Right atrium auricular region (tissue), 2 donors: ENCODE results near the gene KRI1. TPM values are rescaled to one million over a fixed set of nuclear protein-coding genes. Genes with fewer than 3 reads are reported as not detected.

Source experiments
- DNase-seq: peaks from one replicate; pipeline ENCODE4 v3.0.0-alpha.2; 2019; ENCODE audit warnings: low spot score
- H3K27ac ChIP-seq, 2 donors: fragments of 200-600 bp; sonication (generic); 1 replicate in 1 of 2; 2 replicates in 1 of 2; pipeline ENCODE4 v1.5.1; 2016 to 2019
- H3K27me3 ChIP-seq, 2 donors: fragments of 200-600 bp; sonication (generic); one replicate each; pipeline versions ENCODE4 v1.5.1 to v1.6.0; 2017 to 2019
- H3K36me3 ChIP-seq: fragments of 200-600 bp; sonication (generic); one replicate; pipeline ENCODE4 v1.5.1; 2016
- H3K4me1 ChIP-seq, 2 donors: fragments of 200-600 bp; sonication (generic); one replicate each; pipeline versions ENCODE4 v1.5.1 to v1.6.0; 2017 to 2019
- H3K4me3 ChIP-seq, 2 donors: fragments of 200-600 bp; sonication (generic); 1 replicate in 1 of 2; 2 replicates in 1 of 2; pipeline ENCODE4 v1.5.1; 2017 to 2019; ENCODE audit warnings: mild to moderate bottlenecking in 1 of 2, moderate library complexity in 1 of 2
- H3K9me3 ChIP-seq, 2 donors: fragments of 200-600 bp; sonication (generic); one replicate each; pipeline ENCODE4 v1.5.1; 2019
- total RNA-seq, 2 donors: library from RNA; depleted of rRNA; stranded (reverse); fragments of >200 nt; gene quantifications; one replicate each; pipeline ENCODE4 v1.1.0, GENCODE V29; 2016
- TF ChIP-seq, protein P1 (sequence below), 2 donors: fragments of 200-600 bp; sonication (generic); IDR thresholded peaks; one replicate each; pipeline ENCODE4 v1.5.1; 2019; ENCODE audit warnings: antibody characterized with exemption in 2 of 2

The KRI1 gene
- total RNA-seq, 2 donors from 2014 or later: 9.6 to 10.3 TPM

- Histone ChIP-seq H3K4me3 (peak overlapping the region; percentile 54 to 95), H3K27me3 (no peaks in the 10 kb centered on the region), H3K9me3 (no peaks in the 10 kb centered on the region), H3K36me3 (peaks cover 7% of the 10 kb centered on the region), H3K27ac (peak overlapping the region; percentile 80 to 90), H3K4me1 (peaks cover 0 to 42% of the 10 kb centered on the region in 2 donors)
- DNase-seq: no peak
- TF ChIP-seq, protein P1, sequence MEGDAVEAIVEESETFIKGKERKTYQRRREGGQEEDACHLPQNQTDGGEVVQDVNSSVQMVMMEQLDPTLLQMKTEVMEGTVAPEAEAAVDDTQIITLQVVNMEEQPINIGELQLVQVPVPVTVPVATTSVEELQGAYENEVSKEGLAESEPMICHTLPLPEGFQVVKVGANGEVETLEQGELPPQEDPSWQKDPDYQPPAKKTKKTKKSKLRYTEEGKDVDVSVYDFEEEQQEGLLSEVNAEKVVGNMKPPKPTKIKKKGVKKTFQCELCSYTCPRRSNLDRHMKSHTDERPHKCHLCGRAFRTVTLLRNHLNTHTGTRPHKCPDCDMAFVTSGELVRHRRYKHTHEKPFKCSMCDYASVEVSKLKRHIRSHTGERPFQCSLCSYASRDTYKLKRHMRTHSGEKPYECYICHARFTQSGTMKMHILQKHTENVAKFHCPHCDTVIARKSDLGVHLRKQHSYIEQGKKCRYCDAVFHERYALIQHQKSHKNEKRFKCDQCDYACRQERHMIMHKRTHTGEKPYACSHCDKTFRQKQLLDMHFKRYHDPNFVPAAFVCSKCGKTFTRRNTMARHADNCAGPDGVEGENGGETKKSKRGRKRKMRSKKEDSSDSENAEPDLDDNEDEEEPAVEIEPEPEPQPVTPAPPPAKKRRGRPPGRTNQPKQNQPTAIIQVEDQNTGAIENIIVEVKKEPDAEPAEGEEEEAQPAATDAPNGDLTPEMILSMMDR (IDR thresholded peaks at IDR 0.05): no peak
These were observed 713 bp downstream of the KRI1 start for GRCh38 chr19:10565028-10565566.

DNA sequence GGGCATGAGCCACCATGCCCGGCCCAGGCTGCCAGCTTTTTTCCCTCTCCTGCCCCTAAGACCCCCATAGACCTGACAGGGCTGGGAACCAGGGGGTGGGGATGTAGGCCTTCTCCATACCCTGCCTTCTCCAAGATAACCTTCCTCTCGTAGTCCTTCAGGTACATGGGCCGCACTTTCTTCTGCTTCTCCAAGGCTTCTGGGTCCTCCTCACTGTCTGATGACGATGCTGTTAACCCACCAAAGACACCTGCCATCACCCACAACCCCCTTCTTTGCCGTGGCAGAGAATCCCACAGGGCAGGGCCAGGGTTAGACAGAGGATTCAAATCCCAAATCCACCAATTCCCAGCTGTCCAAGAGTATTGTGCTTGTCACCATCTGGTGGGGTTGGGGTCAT is 3.2 kb downstream of the KRI1 start:
- H3K36me3 ChIP-seq: peaks cover 25% of the 10 kb centered on the region
- no peaks in the 10 kb centered on the region for H3K9me3 ChIP-seq
- no peaks in the 10 kb centered on the region for H3K27me3 ChIP-seq
- DNase-seq: no peak
- peaks cover 0 to 27% of the 10 kb centered on the region in 2 donors for H3K4me1 ChIP-seq
- no peak overlapping the region for H3K27ac ChIP-seq
- TF ChIP-seq, protein P1 (IDR thresholded peaks at IDR 0.05): no peak
- no peak overlapping the region for H3K4me3 ChIP-seq

DNA sequence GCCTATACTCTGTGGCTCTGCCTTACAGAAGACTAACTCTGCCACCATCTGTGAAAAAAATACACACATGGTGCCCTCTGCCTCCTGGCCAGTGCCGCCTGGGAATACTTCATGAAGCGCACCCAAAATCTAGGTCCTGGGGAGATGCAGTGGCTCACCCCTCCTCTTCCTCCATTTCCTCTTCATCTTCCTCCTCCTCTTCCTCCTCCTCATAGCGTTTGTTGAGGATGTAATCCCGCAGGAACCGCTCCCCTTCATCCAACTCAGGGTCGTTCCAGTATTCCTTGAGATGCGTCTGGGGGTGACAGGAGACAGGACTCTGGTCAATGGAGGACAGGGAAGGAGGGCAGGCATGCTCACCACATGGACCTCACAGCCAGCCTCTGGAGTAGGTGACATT is 5.7 kb downstream of the KRI1 start:
- no peak for DNase-seq
- Histone ChIP-seq H3K27ac (no peak overlapping the region), H3K9me3 (no peaks in the 10 kb centered on the region), H3K27me3 (no peaks in the 10 kb centered on the region), H3K4me1 (peaks cover 0 to 8% of the 10 kb centered on the region in 2 donors), H3K36me3 (peaks cover 48% of the 10 kb centered on the region), H3K4me3 (no peak overlapping the region)
- TF ChIP-seq, protein P1 (IDR thresholded peaks at IDR 0.05): no peak

GRCh38 chr19:10557603-10558197 is 8.1 kb downstream of the KRI1 start:
- Histone ChIP-seq H3K9me3 (no peaks in the 10 kb centered on the region), H3K4me1 (no peaks in the 10 kb centered on the region), H3K27me3 (no peaks in the 10 kb centered on the region), H3K27ac (no peak overlapping the region), H3K36me3 (peaks cover 73% of the 10 kb centered on the region), H3K4me3 (no peak overlapping the region)
- no peak for DNase-seq
- TF ChIP-seq, protein P1 (IDR thresholded peaks at IDR 0.05): no peak

DNA sequence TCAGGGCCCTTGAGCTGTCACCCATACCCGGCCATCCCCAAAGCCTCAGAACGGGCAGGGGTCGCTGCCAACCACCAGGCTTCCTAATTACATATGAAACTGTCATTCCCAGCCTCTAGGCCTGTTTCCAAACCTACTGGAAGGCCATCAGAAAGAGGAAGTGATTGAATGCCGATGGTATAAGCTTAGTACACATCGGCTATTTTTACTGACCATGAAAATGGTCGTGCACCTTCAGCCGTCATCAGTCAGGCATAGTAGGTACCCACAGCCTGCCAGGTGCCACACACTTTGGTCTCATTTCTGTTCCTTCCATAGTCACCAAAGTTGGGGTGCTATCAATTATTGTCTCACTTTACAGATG is 10.2 kb downstream of the KRI1 start:
- no peak overlapping the region for H3K27ac ChIP-seq
- H3K27me3 ChIP-seq: no peaks in the 10 kb centered on the region
- TF ChIP-seq, protein P1 (IDR thresholded peaks at IDR 0.05): no peak
- peaks cover 91% of the 10 kb centered on the region for H3K36me3 ChIP-seq
- DNase-seq: no peak
- no peak overlapping the region for H3K4me3 ChIP-seq
- H3K9me3 ChIP-seq: no peaks in the 10 kb centered on the region
- H3K4me1 ChIP-seq: no peaks in the 10 kb centered on the region
